ENCODE measurements around the gene TMEM44. TPM values are rescaled to one million over a fixed set of nuclear protein-coding genes. Genes with fewer than 3 reads are reported as not detected.

The TMEM44 gene
- total RNA-seq, 2 experiments from 2014 or later = 4.4 to 5.0 TPM

DNA sequence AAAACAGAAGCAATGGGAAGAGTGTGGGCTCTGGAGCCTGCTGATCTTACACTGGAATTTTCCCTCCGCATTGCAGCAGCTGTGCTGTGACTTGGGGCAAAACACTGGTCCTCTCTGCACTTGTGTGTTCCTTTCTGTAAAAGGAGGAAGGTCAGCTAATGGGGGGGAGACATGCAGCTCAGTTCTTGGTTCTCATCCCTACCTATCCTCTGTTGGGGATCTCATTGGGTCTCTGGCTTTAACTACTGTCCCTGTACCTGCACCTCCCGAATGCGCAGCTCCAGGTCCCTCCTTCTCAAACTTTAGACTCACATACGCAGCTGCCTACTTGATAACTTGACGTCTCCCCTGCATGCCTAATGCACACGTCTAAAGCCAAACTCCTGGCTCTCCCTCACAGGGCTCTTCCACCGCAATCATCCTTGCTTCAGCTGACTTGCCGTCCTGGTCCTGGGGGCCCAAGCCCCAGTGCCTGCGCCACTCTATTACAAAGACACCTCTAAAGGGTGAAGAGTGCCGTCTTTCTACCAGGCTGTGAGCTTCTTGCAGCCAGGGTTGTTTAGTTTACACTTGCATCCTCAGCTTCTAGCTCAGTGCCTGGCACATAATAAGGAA lies 5.9 kb upstream of the TMEM44 start:
- no peaks in the 10 kb centered on the region for H3K27me3 Mint-ChIP-seq
- CTCF ChIA-PET = interaction anchor here (0.8 to 1.6 kb wide), 3 partner anchors 9 to 167 kb away, joined by 3 to 4 read pairs (median 4); no protein-coding TSS in a partner anchor
- H3K36me3 Mint-ChIP-seq (ENCODE audit: low read depth) = peaks cover 26% of the 10 kb centered on the region
- no peak overlapping the region for H3K4me3 Mint-ChIP-seq
- TF ChIP-seq CTCF (IDR thresholded peaks at IDR 0.05) = no peak
- POLR2A ChIA-PET = interaction anchor here (2.0 kb wide), 1 partner anchor 15 kb away, joined by 6 read pairs; no protein-coding TSS in a partner anchor
- no peaks in the 10 kb centered on the region for H3K9me3 Mint-ChIP-seq
- H3K4me1 Mint-ChIP-seq (ENCODE audit: low read depth) = peaks cover 6% of the 10 kb centered on the region
- DNase-seq (no peak), ATAC-seq (no peak)
- intact Hi-C loops (cut with micrococcal nuclease) = no loop called here
- H3K27ac Mint-ChIP-seq = no peak overlapping the region

DNA sequence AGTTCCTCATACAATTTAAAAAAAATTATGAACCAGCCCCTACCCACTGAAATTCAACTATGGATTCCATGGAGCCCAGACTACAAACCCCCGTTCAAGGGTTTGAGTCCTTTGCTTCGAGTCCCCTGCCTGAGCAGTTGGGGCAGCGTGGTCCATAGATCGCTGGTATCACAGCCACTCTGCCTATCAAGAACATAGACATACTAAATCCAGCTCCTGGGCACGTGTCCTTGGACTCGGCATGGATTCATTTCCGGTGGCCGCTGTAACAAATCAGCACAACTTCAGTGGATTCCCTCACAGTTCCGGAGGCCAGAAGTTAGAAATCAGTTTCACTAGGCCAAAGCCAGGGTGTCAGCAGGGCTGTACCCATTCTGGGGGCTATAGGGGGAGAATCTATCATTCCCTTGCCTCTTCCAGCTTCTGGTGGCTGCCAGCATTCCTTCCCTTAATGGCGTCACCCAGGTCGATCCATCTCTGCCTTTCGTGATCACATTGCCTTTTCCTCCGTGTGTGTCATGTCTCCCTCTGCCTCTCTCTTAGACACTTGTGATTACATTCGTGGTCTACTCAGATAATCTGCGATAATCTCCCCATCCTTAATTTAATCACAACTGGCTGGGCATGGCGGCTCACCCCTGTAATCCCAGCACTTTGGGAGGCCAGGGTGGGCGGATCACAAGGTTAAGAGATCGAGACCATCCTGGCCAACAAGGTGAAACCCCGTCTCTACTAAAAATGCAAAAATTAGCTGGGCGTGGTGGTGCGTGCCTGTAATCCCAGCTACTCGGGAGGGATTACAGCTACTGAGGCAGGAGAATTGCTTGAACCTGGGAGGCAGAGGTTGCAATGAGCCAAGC lies 4.6 kb upstream of the TMEM44 start:
- CTCF ChIA-PET = interaction anchor here (1.1 to 1.6 kb wide), 2 partner anchors 11 to 33 kb away, joined by 4 read pairs; no protein-coding TSS in a partner anchor
- Mint-ChIP-seq H3K4me3 (no peak overlapping the region), H3K27me3 (no peaks in the 10 kb centered on the region), H3K4me1 (ENCODE audit: low read depth) (peaks cover 10% of the 10 kb centered on the region), H3K27ac (no peak overlapping the region), H3K36me3 (ENCODE audit: low read depth) (peaks cover 16% of the 10 kb centered on the region), H3K9me3 (no peaks in the 10 kb centered on the region)
- intact Hi-C loops (cut with micrococcal nuclease) = no loop called here
- POLR2A ChIA-PET = interaction anchor here (0.6 kb wide), 1 partner anchor 31 kb away, joined by 3 read pairs; no protein-coding TSS in a partner anchor
- no peak for DNase-seq
- no peak for TF ChIP-seq CTCF (IDR thresholded peaks at IDR 0.05)
- no peak for ATAC-seq

DNA sequence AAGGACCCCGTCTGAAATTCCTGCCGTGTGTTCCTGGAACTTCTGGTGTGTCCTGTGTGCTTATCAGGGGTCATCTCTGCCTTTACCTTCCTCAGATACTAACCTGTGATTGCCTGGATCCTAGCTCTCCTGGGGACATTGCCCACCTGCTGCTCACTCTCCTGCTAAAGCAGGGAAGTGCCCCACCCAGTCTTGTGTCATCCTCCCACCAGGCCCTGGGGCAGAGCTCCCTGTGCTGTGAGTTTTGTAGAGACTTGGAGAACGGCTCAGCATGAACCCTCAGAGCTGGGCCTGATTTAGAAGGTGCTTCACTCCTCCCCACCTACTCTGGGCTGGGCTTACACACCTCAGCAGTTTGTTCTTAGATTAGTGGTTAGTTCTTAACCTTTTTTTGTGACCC lies 3.8 kb upstream of the TMEM44 start:
- H3K4me3 Mint-ChIP-seq = no peak overlapping the region
- H3K4me1 Mint-ChIP-seq (ENCODE audit: low read depth) = peaks cover 10% of the 10 kb centered on the region
- H3K36me3 Mint-ChIP-seq (ENCODE audit: low read depth) = peaks cover 13% of the 10 kb centered on the region
- ATAC-seq (no peak), DNase-seq (no peak)
- intact Hi-C loops (cut with micrococcal nuclease) = no loop called here
- CTCF ChIA-PET = interaction anchor here (0.9 to 1.1 kb wide), 2 partner anchors 34 to 62 kb away, joined by 3 to 4 read pairs; no protein-coding TSS in a partner anchor
- no peaks in the 10 kb centered on the region for H3K27me3 Mint-ChIP-seq
- no peak overlapping the region for H3K27ac Mint-ChIP-seq
- H3K9me3 Mint-ChIP-seq = no peaks in the 10 kb centered on the region
- TF ChIP-seq CTCF (IDR thresholded peaks at IDR 0.05) = no peak
- POLR2A ChIA-PET = interaction anchor here (0.6 kb wide), 2 partner anchors 32 to 869 kb away, joined by 3 read pairs; no protein-coding TSS in a partner anchor

- intact Hi-C loops (cut with micrococcal nuclease) = no loop called here
- ChIA-PET CTCF (interaction anchor here (0.7 to 1.6 kb wide), 8 partner anchors 10 to 234 kb away, joined by 3 to 6 read pairs (median 4); partner anchors contain the start of genes GP5 and LSG1), POLR2A (no interaction called here)
- peak overlapping the region; percentile 83 for H3K4me3 Mint-ChIP-seq
- no peaks in the 10 kb centered on the region for H3K27me3 Mint-ChIP-seq
- TF ChIP-seq CTCF (IDR thresholded peaks at IDR 0.05) = no peak
- peaks cover 2% of the 10 kb centered on the region for H3K9me3 Mint-ChIP-seq
- peak overlapping the region; percentile 57 for H3K27ac Mint-ChIP-seq
- peaks cover 2% of the 10 kb centered on the region for H3K36me3 Mint-ChIP-seq (ENCODE audit: low read depth)
- DNase-seq = peak; percentile 32
- peak; percentile 66 for ATAC-seq
- peaks cover 4% of the 10 kb centered on the region for H3K4me1 Mint-ChIP-seq (ENCODE audit: low read depth)
Measured at GRCh38 chr3:194632809-194633348, 340 bp downstream of the TMEM44 start.

Data from activated CD8-positive, alpha-beta T cell treated with anti-CD3 and anti-CD28 coated beads for 36 hours (primary cell).